ENCODE data around the gene RBP4. TPM values are rescaled to one million over a fixed set of nuclear protein-coding genes. Genes with fewer than 3 reads are reported as not detected.

The RBP4 gene
- total RNA-seq, 1 experiment from 2014 or later: 1.5 TPM

DNA sequence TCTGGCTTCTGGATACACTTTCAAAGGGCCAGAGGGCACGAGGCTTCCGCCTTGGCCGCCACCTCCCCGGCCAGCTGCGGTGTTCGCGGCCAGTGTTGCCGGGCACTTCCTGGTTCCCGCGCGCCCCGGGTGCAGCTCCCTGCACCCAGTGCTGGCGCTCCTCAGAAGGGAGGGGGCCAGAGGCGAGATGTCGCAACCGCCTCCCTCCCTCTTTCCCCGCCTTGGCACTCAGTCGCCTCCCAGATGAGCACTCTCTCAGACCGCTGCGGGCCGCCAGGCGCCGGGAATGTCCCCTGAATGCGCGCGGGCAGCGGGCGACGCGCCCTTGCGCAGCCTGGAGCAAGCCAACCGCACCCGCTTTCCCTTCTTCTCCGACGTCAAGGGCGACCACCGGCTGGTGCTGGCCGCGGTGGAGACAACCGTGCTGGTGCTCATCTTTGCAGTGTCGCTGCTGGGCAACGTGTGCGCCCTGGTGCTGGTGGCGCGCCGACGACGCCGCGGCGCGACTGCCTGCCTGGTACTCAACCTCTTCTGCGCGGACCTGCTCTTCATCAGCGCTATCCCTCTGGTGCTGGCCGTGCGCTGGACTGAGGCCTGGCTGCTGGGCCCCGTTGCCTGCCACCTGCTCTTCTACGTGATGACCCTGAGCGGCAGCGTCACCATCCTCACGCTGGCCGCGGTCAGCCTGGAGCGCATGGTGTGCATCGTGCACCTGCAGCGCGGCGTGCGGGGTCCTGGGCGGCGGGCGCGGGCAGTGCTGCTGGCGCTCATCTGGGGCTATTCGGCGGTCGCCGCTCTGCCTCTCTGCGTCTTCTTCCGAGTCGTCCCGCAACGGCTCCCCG lies 34.4 kb downstream of the RBP4 start, which contains the start of gene FFAR4:
Gene FFAR4, plus strand, starts transcription at position 231 of the 842 bp plus-strand sequence. Its CDS starts 56 bp downstream, at position 287.
- no TSS peak for BruUV-seq (replicated peaks)
- Mint-ChIP-seq H3K4me1 (ENCODE audit: low read depth, unreplicated experiment) (peaks cover 9% of the 10 kb centered on the region), H3K9me3 (ENCODE audit: low read depth, unreplicated experiment) (no peaks in the 10 kb centered on the region), H3K27me3 (ENCODE audit: unreplicated experiment) (no peaks in the 10 kb centered on the region), H3K4me3 (ENCODE audit: low read depth, unreplicated experiment) (peak within 1 kb of the TSS; percentile 86), H3K27ac (ENCODE audit: unreplicated experiment) (no peak within 1 kb of the TSS), H3K36me3 (ENCODE audit: insufficient read depth, unreplicated experiment) (peaks cover 6% of the 10 kb centered on the region)
- CTCF ChIA-PET: interaction anchor here (1.0 kb wide), 1 partner anchor 12 kb away, joined by 6 read pairs; no protein-coding TSS in a partner anchor
- intact Hi-C loops (cut with micrococcal nuclease; ENCODE audit: unreplicated experiment): no loop called here
- peak; percentile 70 for DNase-seq
- TF ChIP-seq, protein P1, sequence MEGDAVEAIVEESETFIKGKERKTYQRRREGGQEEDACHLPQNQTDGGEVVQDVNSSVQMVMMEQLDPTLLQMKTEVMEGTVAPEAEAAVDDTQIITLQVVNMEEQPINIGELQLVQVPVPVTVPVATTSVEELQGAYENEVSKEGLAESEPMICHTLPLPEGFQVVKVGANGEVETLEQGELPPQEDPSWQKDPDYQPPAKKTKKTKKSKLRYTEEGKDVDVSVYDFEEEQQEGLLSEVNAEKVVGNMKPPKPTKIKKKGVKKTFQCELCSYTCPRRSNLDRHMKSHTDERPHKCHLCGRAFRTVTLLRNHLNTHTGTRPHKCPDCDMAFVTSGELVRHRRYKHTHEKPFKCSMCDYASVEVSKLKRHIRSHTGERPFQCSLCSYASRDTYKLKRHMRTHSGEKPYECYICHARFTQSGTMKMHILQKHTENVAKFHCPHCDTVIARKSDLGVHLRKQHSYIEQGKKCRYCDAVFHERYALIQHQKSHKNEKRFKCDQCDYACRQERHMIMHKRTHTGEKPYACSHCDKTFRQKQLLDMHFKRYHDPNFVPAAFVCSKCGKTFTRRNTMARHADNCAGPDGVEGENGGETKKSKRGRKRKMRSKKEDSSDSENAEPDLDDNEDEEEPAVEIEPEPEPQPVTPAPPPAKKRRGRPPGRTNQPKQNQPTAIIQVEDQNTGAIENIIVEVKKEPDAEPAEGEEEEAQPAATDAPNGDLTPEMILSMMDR (IDR thresholded peaks at IDR 0.05; ENCODE audit: unreplicated experiment): no peak

DNA sequence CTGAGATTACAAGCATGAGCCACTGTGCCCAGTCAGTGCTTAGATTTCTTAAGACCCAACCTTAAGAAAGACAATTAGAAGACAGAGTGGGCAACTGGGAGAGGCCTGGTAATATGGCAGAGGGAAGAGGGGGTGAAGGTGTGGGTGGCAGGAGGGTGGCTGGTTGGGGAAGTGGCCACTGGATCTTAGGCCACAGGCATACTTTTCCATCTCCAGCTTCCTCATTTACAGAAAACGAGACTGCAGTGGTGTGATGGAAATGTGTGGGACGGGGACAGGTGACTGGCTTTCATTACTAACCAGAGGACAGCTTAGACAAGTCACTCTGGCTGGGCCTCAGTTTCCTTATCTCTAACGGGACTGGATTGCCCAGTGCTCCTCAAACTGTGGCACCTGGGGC lies 35.6 kb downstream of the RBP4 start:
- Mint-ChIP-seq H3K4me3 (ENCODE audit: low read depth, unreplicated experiment) (no peak overlapping the region), H3K27me3 (ENCODE audit: unreplicated experiment) (no peaks in the 10 kb centered on the region), H3K27ac (ENCODE audit: unreplicated experiment) (no peak overlapping the region), H3K9me3 (ENCODE audit: low read depth, unreplicated experiment) (no peaks in the 10 kb centered on the region), H3K36me3 (ENCODE audit: insufficient read depth, unreplicated experiment) (peaks cover 6% of the 10 kb centered on the region), H3K4me1 (ENCODE audit: low read depth, unreplicated experiment) (peaks cover 8% of the 10 kb centered on the region)
- intact Hi-C loops (cut with micrococcal nuclease; ENCODE audit: unreplicated experiment): no loop called here
- CTCF ChIA-PET: interaction anchor here (1.0 kb wide), 1 partner anchor 11 kb away, joined by 6 read pairs; no protein-coding TSS in a partner anchor
- no TSS peak for BruUV-seq (replicated peaks)
- no peak for DNase-seq
- TF ChIP-seq, protein P1 (IDR thresholded peaks at IDR 0.05; ENCODE audit: unreplicated experiment): no peak

DNA sequence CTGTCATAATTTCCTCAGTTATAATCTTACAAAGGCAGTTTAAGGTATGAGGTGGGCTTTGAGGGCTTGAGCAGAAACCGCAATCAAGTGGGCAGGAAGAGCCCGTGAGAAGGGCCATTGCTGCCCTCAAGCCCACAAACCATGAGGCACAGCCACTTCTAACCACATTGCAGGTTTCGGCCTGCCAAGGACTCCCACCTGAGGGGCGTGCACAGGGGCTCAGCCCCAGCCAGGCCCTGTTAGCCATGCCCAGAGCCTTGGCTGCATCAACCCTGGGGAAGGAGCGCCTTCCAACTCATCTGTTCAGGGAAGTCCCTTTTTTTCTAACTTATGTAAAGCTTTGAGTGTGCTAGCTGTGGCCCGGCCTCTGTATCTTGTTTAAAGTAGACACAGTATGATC lies 40.5 kb downstream of the RBP4 start:
- Mint-ChIP-seq H3K27ac (ENCODE audit: unreplicated experiment) (no peak overlapping the region), H3K36me3 (ENCODE audit: insufficient read depth, unreplicated experiment) (no peaks in the 10 kb centered on the region), H3K27me3 (ENCODE audit: unreplicated experiment) (no peaks in the 10 kb centered on the region), H3K4me1 (ENCODE audit: low read depth, unreplicated experiment) (no peaks in the 10 kb centered on the region), H3K4me3 (ENCODE audit: low read depth, unreplicated experiment) (no peak overlapping the region), H3K9me3 (ENCODE audit: low read depth, unreplicated experiment) (peaks cover 6% of the 10 kb centered on the region)
- no peak for DNase-seq
- no TSS peak for BruUV-seq (replicated peaks)
- intact Hi-C loops (cut with micrococcal nuclease; ENCODE audit: unreplicated experiment): no loop called here
- CTCF ChIA-PET: no interaction called here
- TF ChIP-seq, protein P1 (IDR thresholded peaks at IDR 0.05; ENCODE audit: unreplicated experiment): no peak

DNA sequence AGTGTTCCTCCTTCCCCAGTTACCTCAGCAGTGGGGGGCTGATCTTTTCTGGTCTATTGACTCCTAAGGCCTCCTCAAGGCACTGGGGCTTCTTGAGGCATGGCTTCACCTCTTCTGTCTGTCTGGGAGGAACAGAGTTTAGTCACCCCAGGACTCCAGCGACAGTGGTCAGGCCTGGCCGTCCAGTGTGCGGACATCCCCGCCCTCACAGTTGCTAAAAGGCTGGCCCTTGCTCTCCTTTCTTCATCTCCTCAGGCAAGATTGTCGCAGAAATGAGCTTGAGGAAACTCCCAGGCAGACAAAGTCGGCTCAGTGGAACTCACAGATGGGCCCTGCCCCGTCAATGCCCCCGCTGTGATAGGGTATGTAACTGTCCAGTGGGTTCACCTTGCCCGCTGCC lies 41.5 kb downstream of the RBP4 start:
- Mint-ChIP-seq H3K9me3 (ENCODE audit: low read depth, unreplicated experiment) (peaks cover 6% of the 10 kb centered on the region), H3K4me3 (ENCODE audit: low read depth, unreplicated experiment) (no peak overlapping the region), H3K27ac (ENCODE audit: unreplicated experiment) (no peak overlapping the region), H3K36me3 (ENCODE audit: insufficient read depth, unreplicated experiment) (no peaks in the 10 kb centered on the region), H3K27me3 (ENCODE audit: unreplicated experiment) (no peaks in the 10 kb centered on the region), H3K4me1 (ENCODE audit: low read depth, unreplicated experiment) (peaks cover 9% of the 10 kb centered on the region)
- DNase-seq: no peak
- CTCF ChIA-PET: no interaction called here
- intact Hi-C loops (cut with micrococcal nuclease; ENCODE audit: unreplicated experiment): no loop called here
- BruUV-seq (replicated peaks): no TSS peak
- TF ChIP-seq, protein P1 (IDR thresholded peaks at IDR 0.05; ENCODE audit: unreplicated experiment): no peak

Data from Calu3 (cell line).